IMR-90 (cell line): ENCODE results near the gene TTC28. TPM values are rescaled to one million over a fixed set of nuclear protein-coding genes. Genes with fewer than 3 reads are reported as not detected.

Experiments
- ATAC-seq: fragments of 200-7000 bp; cut with Tn5 transposase; 2 replicates; pipeline ENCODE4 v1.9.1; 2020; ENCODE audit warnings: low read depth, mild to moderate bottlenecking, moderate library complexity
- BruUV-seq: library from RNA; stranded (reverse); fragments of 400-500 nt; replicated peaks from 2 replicates; lab custom pipeline; 2021; lab: Mats Ljungman, UMichigan
- CTCF ChIA-PET: fragments of 300-600 bp; formaldehyde crosslinking; extraction: SDS; loops from one replicate; lab custom pipeline; 2021; ENCODE audit warnings: antibody characterized with exemption; lab: Yijun Ruan, JAX
- POLR2A ChIA-PET: fragments of 300-600 bp; sonication (Branson Sonifier 250); formaldehyde crosslinking; loops from one replicate; lab custom pipeline; 2022; ENCODE audit warnings: antibody characterized with exemption; ENCODE audit not compliant: unreplicated experiment; lab: Charles Lee
- DNase-seq: peaks from one replicate; pipeline ENCODE4 v3.0.0; 2013
- H2AFZ ChIP-seq: replicated peaks from 2 replicates; pipeline ENCODE3; 2013; ENCODE audit warnings: low read length, mild to moderate bottlenecking; ENCODE audit not compliant: poor library complexity
- H2AK5ac ChIP-seq: 2 replicates; pipeline ENCODE4 v1.6.1; 2013; ENCODE audit warnings: low read depth, low read length, inconsistent platforms
- H2AK9ac ChIP-seq: replicated peaks from 2 replicates; pipeline ENCODE3; 2013; ENCODE audit warnings: mild to moderate bottlenecking, low read depth, low read length, moderate library complexity; ENCODE audit not compliant: poor library complexity
- H2BK120ac ChIP-seq: 2 replicates; pipeline ENCODE4 v1.6.1; 2013; ENCODE audit warnings: low read depth, low read length, inconsistent platforms
- H2BK15ac ChIP-seq: 3 replicates; pipeline ENCODE4 v1.6.1; 2013; ENCODE audit warnings: low read depth, low read length, inconsistent platforms
- H2BK20ac ChIP-seq: 2 replicates; pipeline ENCODE4 v1.6.1; 2013; ENCODE audit warnings: low read depth, mild to moderate bottlenecking, inconsistent platforms, low read length, moderate library complexity
- H2BK5ac ChIP-seq: 2 replicates; pipeline ENCODE4 v1.6.1; 2013; ENCODE audit warnings: mild to moderate bottlenecking, low read depth, low read length, inconsistent platforms; ENCODE audit not compliant: poor library complexity, severe bottlenecking
- H3K14ac ChIP-seq: replicated peaks from 2 replicates; pipeline ENCODE4 v1.6.1; 2013; ENCODE audit warnings: low read depth, low read length, inconsistent platforms
- H3K18ac ChIP-seq: 2 replicates; pipeline ENCODE4 v1.6.1; 2013; ENCODE audit warnings: low read depth, low read length, control low read depth
- H3K23ac ChIP-seq: 2 replicates; pipeline ENCODE4 v1.6.1; 2013; ENCODE audit warnings: low read depth, low read length, inconsistent platforms
- H3K27ac ChIP-seq: 2 replicates; pipeline ENCODE4 v1.5.1; 2013; ENCODE audit warnings: mild to moderate bottlenecking, control low read depth, low read length; ENCODE audit not compliant: insufficient read depth
- H3K27me3 ChIP-seq: 2 replicates; pipeline ENCODE4 v1.6.1; 2013; ENCODE audit warnings: low read length; ENCODE audit not compliant: control insufficient read depth, insufficient read depth
- H3K36me3 ChIP-seq: 2 replicates; pipeline ENCODE4 v1.6.1; 2013; ENCODE audit warnings: low read length, mixed read lengths; ENCODE audit not compliant: control insufficient read depth, insufficient read depth
- H3K4ac ChIP-seq: 2 replicates; pipeline ENCODE4 v1.6.1; 2013; ENCODE audit warnings: low read depth, low read length, inconsistent platforms
- H3K4me1 ChIP-seq: 2 replicates; pipeline ENCODE4 v1.6.1; 2013; ENCODE audit warnings: low read length, mixed read lengths; ENCODE audit not compliant: control insufficient read depth, insufficient read depth
- H3K4me2 ChIP-seq: 2 replicates; pipeline ENCODE4 v1.6.1; 2013; ENCODE audit warnings: low read depth, mild to moderate bottlenecking, control low read depth, low read length, moderate library complexity
- H3K4me3 ChIP-seq: 2 replicates; pipeline ENCODE4 v1.5.1; 2013; ENCODE audit warnings: low read depth, mild to moderate bottlenecking, control low read depth, low read length, moderate library complexity; ENCODE audit not compliant: insufficient read depth
- H3K56ac ChIP-seq: 2 replicates; pipeline ENCODE4 v1.6.1; 2013; ENCODE audit warnings: low read length, inconsistent platforms; ENCODE audit not compliant: insufficient read depth; ENCODE audit errors: extremely low read depth
- H3K79me1 ChIP-seq, 2 experiments: 2 replicates each; pipeline ENCODE4 v1.6.1; 2013; ENCODE audit warnings: low read length in 2 of 2, inconsistent platforms in 1 of 2, low read depth in 1 of 2
- H3K9ac ChIP-seq: 2 replicates; pipeline ENCODE4 v1.6.1; 2013; ENCODE audit warnings: low read depth, low read length, control low read depth
- H3K9me1 ChIP-seq: 2 replicates; pipeline ENCODE4 v1.6.1; 2013; ENCODE audit warnings: low read length, inconsistent platforms; ENCODE audit not compliant: insufficient read depth
- H3K9me3 ChIP-seq: 2 replicates; pipeline ENCODE4 v1.6.1; 2013; ENCODE audit warnings: low read length; ENCODE audit not compliant: control insufficient read depth, insufficient read depth
- H4K20me1 ChIP-seq: 2 replicates; pipeline ENCODE4 v1.6.1; 2013; ENCODE audit warnings: low read length, inconsistent platforms; ENCODE audit not compliant: insufficient read depth
- H4K5ac ChIP-seq: 2 replicates; pipeline ENCODE4 v1.6.1; 2013; ENCODE audit warnings: mild to moderate bottlenecking, low read depth, low read length, control low read depth
- H4K8ac ChIP-seq, 2 experiments: 2 replicates each; pipeline ENCODE4 v1.6.1; 2013; ENCODE audit warnings: low read depth in 2 of 2, low read length in 2 of 2, control low read depth in 1 of 2, inconsistent platforms in 1 of 2
- H4K91ac ChIP-seq: 2 replicates; pipeline ENCODE4 v1.6.1; 2013; ENCODE audit warnings: low read depth, low read length, inconsistent platforms; ENCODE audit not compliant: insufficient read depth
- CEBPB ChIP-seq: IDR thresholded peaks from 2 replicates; pipeline ENCODE4 v1.6.1; 2012; ENCODE audit warnings: low read depth, low read length, improper control_type of control experiment
- CTCF ChIP-seq: conservative IDR thresholded peaks from 2 replicates; pipeline ENCODE4 v1.5.1; 2012; ENCODE audit warnings: mild to moderate bottlenecking, low read depth, low read length, improper control_type of control experiment
- ELK1 ChIP-seq: fragments of 150-350 bp; IDR thresholded peaks from 2 replicates; pipeline ENCODE4 v1.6.1; 2016; ENCODE audit warnings: low read depth, mild to moderate bottlenecking, low read length, moderate library complexity, borderline replicate concordance
- MAFK ChIP-seq: IDR thresholded peaks from 2 replicates; pipeline ENCODE4 v1.6.1; 2012; ENCODE audit warnings: low read depth, low read length, improper control_type of control experiment
- MAZ ChIP-seq: IDR thresholded peaks from 2 replicates; pipeline ENCODE4 v1.6.1; 2012; ENCODE audit warnings: low read depth, mild to moderate bottlenecking, low read length, improper control_type of control experiment, moderate library complexity, borderline replicate concordance
- NFE2L2 ChIP-seq: fragments of 150-350 bp; IDR thresholded peaks from 2 replicates; pipeline ENCODE4 v1.6.1; 2016; ENCODE audit warnings: low read depth, mild to moderate bottlenecking, low read length
- RAD21 ChIP-seq: IDR thresholded peaks from 2 replicates; pipeline ENCODE4 v1.6.1; 2012; ENCODE audit warnings: low read length, improper control_type of control experiment
- RCOR1 ChIP-seq: IDR thresholded peaks from 2 replicates; pipeline ENCODE4 v1.6.1; 2012; ENCODE audit warnings: mild to moderate bottlenecking, low read length, improper control_type of control experiment; ENCODE audit not compliant: insufficient replicate concordance
- RFX5 ChIP-seq: IDR thresholded peaks from 2 replicates; pipeline ENCODE4 v1.8.0; 2012; ENCODE audit warnings: low read depth, mild to moderate bottlenecking, low read length, moderate library complexity
- USF2 ChIP-seq: fragments of 150-350 bp; IDR thresholded peaks from 2 replicates; pipeline ENCODE4 v1.6.1; 2017; ENCODE audit warnings: mild to moderate bottlenecking, antibody characterized with exemption, low read length, low read depth
- WGBS, 2 experiments: methylation state at CpG; one replicate each; pipeline versions ENCODE4 v1.1.5 to v1.1.7; 2013; ENCODE audit warnings: missing lambda C conversion rate in 2 of 2; ENCODE audit not compliant: insufficient read length in 1 of 2; ENCODE audit errors: extremely low coverage in 2 of 2; 5-methylcytosine and 5-hydroxymethylcytosine counted together
- dilution Hi-C: fragments of 300-500 bp; cut with HindIII; formaldehyde crosslinking; loops from one replicate; pipeline ENCODE4 v1.14.3; 2018; ENCODE audit warnings: low sequenced_read_pairs; ENCODE audit not compliant: unreplicated experiment
- in situ Hi-C: fragments of 300-500 bp; cut with MboI; formaldehyde crosslinking; loops from 3 replicates; pipeline ENCODE4 v1.14.3; 2019; ENCODE audit warnings: low sequenced_read_pairs, inconsistent platforms, mixed read lengths
- intact Hi-C: fragments of 100-400 bp; cut with micrococcal nuclease; formaldehyde crosslinking; loops from 2 replicates; pipeline ENCODE4 v1.10.0; 2022
- polyA plus RNA-seq, 3 experiments: library from polyadenylated mRNA; depleted of rRNA; stranded (reverse); fragments of >200 nt; gene quantifications; 2 replicates each; pipeline ENCODE4 v1.2.3, GENCODE V29; 2012; ENCODE audit warnings: low replicate concordance in 1 of 3
- total RNA-seq: library from RNA; depleted of rRNA; stranded (reverse); fragments of >200 nt; gene quantifications from 2 replicates; pipeline ENCODE4 v1.2.3, GENCODE V29; 2012

Gene TTC28
- total and polyA plus RNA-seq, 2 of the 4 experiments (the other 2 are of a cell fraction): 5.6 to 13.3 TPM

GRCh38 chr22:28183078-28183860, 496.4 kb downstream of the TTC28 start:
- Histone ChIP-seq H4K20me1 (no peaks in the 10 kb centered on the region), H3K56ac (no peak overlapping the region), H2BK15ac (no peak overlapping the region), H3K9ac (no peak overlapping the region), H3K18ac (no peak overlapping the region), H2BK5ac (no peak overlapping the region), H3K79me1 (peaks cover 0 to 12% of the 10 kb centered on the region in 2 experiments; a peak in 1 of 4 replicates), H2AK5ac (no peak overlapping the region), H4K5ac (no peak overlapping the region), H2AK9ac (no peak overlapping the region), H4K91ac (no peak overlapping the region), H3K4me1 (peaks cover 5% of the 10 kb centered on the region), H3K4me2 (no peak overlapping the region), H3K4ac (no peak overlapping the region), H2BK20ac (no peak overlapping the region), H3K23ac (no peak overlapping the region), H2BK120ac (no peak overlapping the region), H3K36me3 (no peaks in the 10 kb centered on the region), H3K9me1 (no peaks in the 10 kb centered on the region), H3K27ac (no peak overlapping the region), H4K8ac (no peak overlapping the region), H3K14ac (no peak overlapping the region), H3K9me3 (no peaks in the 10 kb centered on the region), H3K27me3 (no peaks in the 10 kb centered on the region), H3K4me3 (no peak overlapping the region), H2AFZ (no peak overlapping the region)
- intact Hi-C loops (no loop called here), in situ Hi-C loops (no loop called here), dilution Hi-C loops (no loop called here)
- no peak for DNase-seq
- CTCF ChIA-PET: no interaction called here
- TF ChIP-seq NFE2L2 (no peak), USF2 (no peak), CTCF (no peak), RAD21 (no peak), ELK1 (no peak), CEBPB (no peak), RCOR1 (no peak), MAZ (no peak), RFX5 (no peak), MAFK (no peak)
- ATAC-seq: no peak
- no TSS peak for BruUV-seq
- POLR2A ChIA-PET: no interaction called here
- WGBS, 2 experiments: no CpG with 5 or more reads among the region's 4 CpGs
